ACHN (cell line): ENCODE data around the gene DDX25.
"Not testable (repeated sequence)": the region's sequence is repeated elsewhere in the genome, so short reads cannot be mapped to it uniquely, and the experiment has no call there.

ENCODE experiments used
- DNase-seq: peaks from one replicate; pipeline ENCODE4 v3.0.0-alpha.2; 2015
- in situ Hi-C: cut with HindIII; loops from 2 replicates; pipeline ENCODE4 v1.10.0; 2017; ENCODE audit warnings: low sequenced_read_pairs, low pct_ligation_motif_present, low pct_unique_long_range_greater_than_20kb

DDX25 gene

GRCh38 chr11:125903711-125904659, at the start of gene DDX25:
Gene DDX25, plus strand, starts transcription at chr11:125904508. Its CDS starts 10 bp downstream, at chr11:125904518.
- no peak for DNase-seq
- in situ Hi-C loops = loop anchor here (25.0 kb wide), 1 partner anchor 308 kb away; the partner anchor contains the start of genes FAM118B and RPUSD4

DNA sequence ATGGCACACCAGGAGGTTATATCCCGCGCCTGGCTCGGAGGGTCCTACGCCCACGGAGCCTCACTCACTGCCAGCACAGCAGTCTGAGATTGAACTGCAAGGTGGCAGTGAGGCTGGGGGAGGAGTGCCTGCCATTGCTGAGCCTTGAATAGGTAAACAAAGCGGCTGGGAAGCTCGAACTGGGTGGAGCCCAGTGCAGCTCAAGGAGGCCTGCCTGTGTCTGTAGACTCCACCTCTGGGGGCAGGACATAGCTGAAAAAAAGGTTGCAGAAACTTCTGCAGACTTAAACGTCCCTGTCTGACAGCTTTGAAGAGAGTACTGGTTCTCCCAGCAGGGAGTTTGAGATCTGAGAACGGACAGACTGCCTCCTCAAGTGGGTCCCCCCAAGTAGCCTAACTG, 46.6 kb upstream of the DDX25 start:
- in situ Hi-C loops, DNase-seq: not testable (repeated sequence)

- DNase-seq, in situ Hi-C loops: not testable (repeated sequence)
Measured at GRCh38 chr11:125862786-125863185, 41.5 kb upstream of the DDX25 start.

GRCh38 chr11:125865354-125865753, 39.0 kb upstream of the DDX25 start:
- DNase-seq, in situ Hi-C loops: not testable (repeated sequence)

DNA sequence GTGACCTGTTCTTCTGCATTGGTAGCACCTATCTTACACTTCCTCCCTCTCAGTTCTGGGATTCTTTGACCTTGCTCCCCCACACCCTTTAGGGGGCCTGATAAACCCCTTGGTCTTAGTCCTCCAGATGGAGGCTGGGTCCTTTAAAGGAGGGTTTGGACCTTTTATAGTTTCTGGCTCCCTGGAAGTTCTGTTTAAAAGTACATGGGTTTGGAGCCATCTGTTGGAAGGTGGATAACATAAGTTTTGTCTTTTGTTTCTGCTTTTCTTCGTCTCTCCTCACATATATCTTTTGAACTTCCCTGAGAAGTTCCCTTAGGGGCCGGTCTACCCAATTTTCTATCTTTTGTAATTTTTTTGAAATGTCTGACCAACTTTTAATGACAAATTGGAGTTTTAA, 34.8 kb upstream of the DDX25 start:
- in situ Hi-C loops = no loop called here
- DNase-seq = no peak

GRCh38 chr11:125871391-125872137, 32.7 kb upstream of the DDX25 start:
- DNase-seq = peak; percentile 25
- in situ Hi-C loops = no loop called here

- in situ Hi-C loops = no loop called here
- DNase-seq = no peak
Measured at GRCh38 chr11:125872138-125872491, 32.2 kb upstream of the DDX25 start.

GRCh38 chr11:125873881-125874555, 30.3 kb upstream of the DDX25 start:
- no peak for DNase-seq
- in situ Hi-C loops = no loop called here

DNA sequence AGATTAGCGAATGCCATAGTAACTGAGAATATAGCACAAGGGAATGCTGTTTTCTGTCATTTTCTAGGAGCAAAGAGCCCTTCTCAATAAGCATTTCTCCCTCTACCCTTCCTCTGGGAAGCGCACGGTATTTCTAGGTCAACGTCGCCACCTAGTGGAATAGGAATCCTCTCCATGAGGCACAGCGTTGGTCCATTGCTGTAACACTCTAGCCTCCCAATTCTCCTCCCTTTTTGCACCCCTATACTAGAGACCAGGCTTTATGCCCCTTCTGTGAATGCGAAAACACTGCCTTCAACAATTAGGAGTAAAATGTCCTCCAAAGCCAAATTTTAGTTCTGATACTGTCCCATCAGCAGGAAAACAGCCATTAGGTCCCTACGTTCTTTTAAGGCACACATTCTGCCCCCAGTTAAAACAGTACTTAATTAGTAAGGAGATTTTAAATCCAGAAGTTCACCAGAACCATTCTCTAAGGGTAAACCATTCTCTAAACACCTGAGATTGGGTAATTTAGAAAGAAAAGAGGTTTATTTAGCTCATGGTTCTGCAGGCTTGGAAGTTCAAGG, 29.7 kb upstream of the DDX25 start:
- in situ Hi-C loops = no loop called here
- DNase-seq = peak; percentile 58

- in situ Hi-C loops = no loop called here
- no peak for DNase-seq
Measured at GRCh38 chr11:125881291-125881690, 23.0 kb upstream of the DDX25 start.

DNA sequence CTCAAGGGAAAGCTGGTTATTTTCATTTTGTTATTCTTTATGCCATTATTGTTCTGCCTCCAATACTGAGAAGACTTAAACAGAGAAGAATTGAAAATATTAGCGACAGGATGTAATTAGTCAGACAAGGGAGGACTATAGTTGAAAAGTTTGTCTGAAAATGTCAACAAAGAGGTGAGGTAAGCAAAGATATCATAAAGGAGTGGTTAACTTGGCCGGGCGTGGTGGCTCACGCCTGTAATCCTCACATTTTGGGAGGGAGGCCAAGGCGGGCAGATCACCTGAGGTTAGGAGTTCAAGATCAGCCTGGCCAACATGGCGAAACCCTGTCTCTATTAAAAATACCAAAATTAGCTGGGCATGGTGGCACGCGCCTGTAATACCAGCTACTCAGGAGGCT, 20.9 kb upstream of the DDX25 start:
- in situ Hi-C loops = no loop called here
- no peak for DNase-seq

DNA sequence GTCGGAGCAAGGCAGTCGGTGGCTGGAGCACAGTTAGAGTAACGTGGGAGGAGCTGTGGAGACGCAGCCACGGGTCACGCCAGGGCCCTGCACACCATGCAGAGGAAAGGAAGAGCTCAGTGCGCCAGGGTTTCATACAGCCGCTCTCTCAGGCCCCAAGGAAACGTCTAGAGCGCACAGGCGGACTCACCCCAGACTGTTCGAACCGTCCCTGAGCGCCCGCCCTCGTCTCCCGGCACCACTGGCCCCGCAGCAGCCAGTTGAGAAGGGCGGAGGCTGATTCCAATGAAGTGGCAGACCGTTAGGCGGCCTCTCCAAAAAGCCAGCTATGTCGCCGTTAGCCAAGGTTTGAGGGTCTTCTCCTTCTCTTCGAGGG, 17.3 kb upstream of the DDX25 start:
- in situ Hi-C loops = no loop called here
- peak; percentile 56 for DNase-seq

DNA sequence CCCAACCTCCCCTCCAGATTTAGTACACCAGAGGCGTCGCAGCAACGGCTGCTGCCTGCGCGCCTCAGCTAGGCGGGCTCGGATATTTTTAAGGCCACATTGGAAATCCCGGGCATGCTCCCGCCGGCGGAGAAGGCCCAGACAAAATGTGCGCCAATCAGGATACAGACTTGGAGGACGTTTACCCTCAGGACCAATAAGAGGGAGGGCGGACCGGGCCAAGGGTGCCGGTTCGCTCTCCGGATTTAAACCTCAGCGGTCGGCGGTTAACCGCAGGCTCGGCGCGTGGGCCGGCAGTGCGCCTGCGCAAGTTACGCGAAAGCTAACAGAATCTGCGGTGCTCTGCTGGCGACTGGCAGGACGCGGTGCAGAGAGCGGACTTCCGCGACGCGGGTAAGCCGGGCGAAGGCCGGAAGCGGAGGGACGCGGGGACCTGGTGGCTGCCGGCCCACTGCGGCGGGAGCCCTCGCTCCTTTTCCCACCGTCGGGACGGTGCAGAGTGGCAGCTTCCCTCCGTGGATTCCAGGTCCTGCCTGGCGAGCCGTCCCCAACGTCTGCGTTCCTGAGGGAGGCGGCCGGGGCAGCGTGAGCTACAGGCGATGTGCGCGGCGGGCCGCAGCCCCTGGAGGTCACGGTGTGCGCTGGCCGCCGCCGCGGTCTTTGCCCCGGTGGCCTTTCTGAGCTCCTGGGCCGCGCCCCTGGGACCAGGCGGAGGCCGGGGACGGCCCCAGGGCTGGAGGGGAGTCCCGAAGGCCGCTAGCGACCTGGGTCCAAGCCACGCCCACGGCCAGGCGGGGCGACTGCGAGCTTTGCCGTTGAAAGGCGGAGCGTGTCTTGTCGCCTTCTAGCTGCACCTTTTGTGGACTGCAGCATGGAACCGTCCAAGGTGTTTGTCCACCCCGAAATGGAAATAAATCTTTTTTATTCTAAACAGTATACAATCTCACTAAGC, 16.7 kb upstream of the DDX25 start, which contains the start of gene HYLS1:
HYLS1 (plus strand) TSS at position 296 of the 952 bp plus-strand sequence. CDS start 11,701 bp downstream, outside the sequence.
- DNase-seq = peak; percentile 96
- in situ Hi-C loops = no loop called here

GRCh38 chr11:125890447-125891100, 13.7 kb upstream of the DDX25 start:
- in situ Hi-C loops = no loop called here
- DNase-seq = no peak

- in situ Hi-C loops = no loop called here
- no peak for DNase-seq
Measured at GRCh38 chr11:125892071-125892470, 12.2 kb upstream of the DDX25 start.

DNA sequence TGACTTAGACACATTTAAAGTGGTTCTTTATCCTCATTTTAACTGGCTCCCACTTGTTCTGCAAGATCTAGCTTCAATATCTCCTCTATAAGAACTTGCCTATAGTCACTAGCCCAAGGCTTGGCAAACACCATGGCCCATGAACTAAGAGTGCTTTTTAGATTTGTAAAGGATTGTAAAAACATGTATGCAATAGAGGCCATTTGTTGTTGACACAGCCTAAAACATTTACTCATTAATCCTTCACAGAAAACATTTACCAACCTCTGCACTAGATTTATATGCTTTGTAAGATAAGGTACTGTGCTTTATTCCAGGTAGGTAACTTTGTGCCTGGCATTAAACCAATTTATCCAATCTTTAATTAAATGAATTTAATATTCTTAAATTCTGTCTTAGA, 11.3 kb upstream of the DDX25 start:
- in situ Hi-C loops = no loop called here
- DNase-seq = no peak

- in situ Hi-C loops = loop anchor here (25.0 kb wide), 1 partner anchor 310 kb away; the partner anchor contains the start of genes FAM118B and RPUSD4
- no peak for DNase-seq
Measured at GRCh38 chr11:125901872-125902271, 2.4 kb upstream of the DDX25 start.
